ENCODE results near the gene CNTN1. TPM values are rescaled to one million over a fixed set of nuclear protein-coding genes. Genes with fewer than 3 reads are reported as not detected.

CNTN1 gene
- total and polyA plus RNA-seq, 12 donors = 0.07 to 0.90 (median 0.21) TPM; not detected in 1

GRCh38 chr12:40723001-40723400, 30.8 kb downstream of the CNTN1 start:
- H3K9me3 ChIP-seq = no peaks in the 10 kb centered on the region
- 92 to 93% methylated on average over 6 of the region's 6 CpGs for WGBS, 2 donors
- H3K27ac ChIP-seq = no peak overlapping the region
- H3K4me3 ChIP-seq = no peak overlapping the region
- intact Hi-C loops (cut with DNase I) = no loop called here
- TF ChIP-seq CTCF (IDR thresholded peaks at IDR 0.05) = no peak
- ATAC-seq (no peak), DNase-seq (no peak)
- no peaks in the 10 kb centered on the region for H3K36me3 ChIP-seq
- H3K4me1 ChIP-seq = no peaks in the 10 kb centered on the region
- no peaks in the 10 kb centered on the region for H3K27me3 ChIP-seq

- Histone ChIP-seq H3K27ac (no peak overlapping the region), H3K9me3 (no peaks in the 10 kb centered on the region), H3K36me3 (no peaks in the 10 kb centered on the region), H3K4me1 (no peaks in the 10 kb centered on the region), H3K4me3 (no peak overlapping the region), H3K27me3 (no peaks in the 10 kb centered on the region)
- intact Hi-C loops (cut with DNase I) = no loop called here
- TF ChIP-seq CTCF (IDR thresholded peaks at IDR 0.05) = no peak
- DNase-seq (no peak), ATAC-seq (no peak)
- WGBS, 2 donors = 80 to 90% methylated on average over 1 of the region's 1 CpG
Observed at GRCh38 chr12:40726366-40726765, 34.1 kb downstream of the CNTN1 start.

- no peak for ATAC-seq
- DNase-seq = no peak
- H3K36me3 ChIP-seq = no peaks in the 10 kb centered on the region
- WGBS, 2 donors = 80 to 88% methylated on average over 4 of the region's 4 CpGs
- H3K9me3 ChIP-seq = no peaks in the 10 kb centered on the region
- H3K27me3 ChIP-seq = no peaks in the 10 kb centered on the region
- TF ChIP-seq CTCF (IDR thresholded peaks at IDR 0.05) = no peak
- no peaks in the 10 kb centered on the region for H3K4me1 ChIP-seq
- no peak overlapping the region for H3K4me3 ChIP-seq
- no peak overlapping the region for H3K27ac ChIP-seq
- intact Hi-C loops (cut with DNase I) = no loop called here
Observed at GRCh38 chr12:40727774-40728483, 35.7 kb downstream of the CNTN1 start.

- no peak for TF ChIP-seq CTCF (IDR thresholded peaks at IDR 0.05)
- Histone ChIP-seq H3K36me3 (no peaks in the 10 kb centered on the region), H3K27ac (no peak overlapping the region), H3K4me3 (no peak overlapping the region), H3K4me1 (no peaks in the 10 kb centered on the region), H3K27me3 (no peaks in the 10 kb centered on the region), H3K9me3 (no peaks in the 10 kb centered on the region)
- DNase-seq = no peak
- 44 to 45% methylated on average over 1 of the region's 1 CpG for WGBS, 2 donors
- no peak for ATAC-seq
- intact Hi-C loops (cut with DNase I) = no loop called here
Observed at GRCh38 chr12:40730281-40730680, 38.0 kb downstream of the CNTN1 start.

Measured in heart right ventricle (tissue), 16 donors.